Measurements from ENCODE around the gene SDC4.
A peak's percentile ranks its signal among the peaks of the same experiment; 100 is the strongest.

SDC4 gene

DNA sequence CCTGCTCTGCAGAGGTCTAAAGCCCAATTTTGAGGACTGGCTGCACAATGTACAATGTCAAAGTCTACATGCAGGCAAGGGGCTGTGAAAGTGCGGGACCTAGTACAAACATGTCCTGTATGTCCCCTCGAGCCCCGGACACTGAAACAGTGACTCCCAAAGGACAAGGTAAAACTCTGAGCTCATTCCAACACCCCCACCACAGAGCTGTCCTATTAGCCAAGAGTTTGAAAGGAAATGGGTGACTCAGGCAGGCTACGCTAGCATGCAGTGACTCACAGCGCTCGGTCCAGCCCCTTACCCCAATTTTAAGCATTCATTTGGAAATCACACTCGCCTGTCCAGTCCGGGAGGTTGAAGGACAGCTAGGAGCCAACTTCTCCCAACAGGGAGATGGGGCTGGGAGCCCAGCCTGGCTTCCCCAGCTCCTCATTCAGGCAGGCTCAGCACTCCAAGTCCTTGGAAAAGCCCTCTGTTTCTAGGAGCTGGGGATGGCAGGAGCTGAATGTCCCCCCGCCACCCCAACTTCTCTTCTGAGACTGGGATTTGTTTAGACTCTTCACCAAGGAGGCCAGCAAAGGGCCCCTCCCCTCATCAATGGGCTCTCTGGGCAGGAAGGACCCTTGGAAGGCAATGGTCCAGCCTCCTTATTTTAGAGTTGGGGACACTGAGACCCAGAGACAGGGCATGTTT is 3.9 kb downstream of the SDC4 start:
- peak overlapping the region; percentile 81 for H3K14ac ChIP-seq (ENCODE audit: low read length)
- H3K79me1 ChIP-seq (ENCODE audit: low read length) = peaks cover 58% of the 10 kb centered on the region
- peak overlapping the region; percentile 97 for H3K27ac ChIP-seq (ENCODE audit: low read depth, low read length)
- H3K36me3 ChIP-seq (ENCODE audit: control insufficient read depth in 1 of 2, insufficient read depth in 2 of 2, low read length in 2 of 2) = peaks cover 4 to 10% of the 10 kb centered on the region in 2 experiments
- H3K18ac ChIP-seq (ENCODE audit: low read length) = peak overlapping the region; percentile 40
- H2BK12ac ChIP-seq (ENCODE audit: low read length) = peak overlapping the region; percentile 88
- H3K9me3 ChIP-seq (ENCODE audit: insufficient read depth, low read depth, low read length) = no peaks in the 10 kb centered on the region
- DNase-seq = peak; percentile 92 to 93
- peak overlapping the region; percentile 48 for H4K8ac ChIP-seq (ENCODE audit: low read depth, low read length)
- H3K4me3 ChIP-seq (ENCODE audit: low read depth, low read length) = no peak overlapping the region
- H3K4ac ChIP-seq (ENCODE audit: low read depth, low read length) = peak overlapping the region; percentile 71
- H2AFZ ChIP-seq (ENCODE audit: insufficient read depth, low read length, poor library complexity) = no peak overlapping the region
- no CpG with 5 or more reads among the region's 9 CpGs for WGBS (ENCODE audit: extremely low coverage, insufficient coverage, insufficient read length)
- peak overlapping the region; percentile 35 for H3K9ac ChIP-seq (ENCODE audit: low read length)
- peak overlapping the region; percentile 70 for H3K4me2 ChIP-seq (ENCODE audit: low read length)
- peaks cover 47% of the 10 kb centered on the region for H3K79me2 ChIP-seq (ENCODE audit: control insufficient read depth, insufficient read depth, low read length, poor library complexity)
- no peak overlapping the region for H3K23ac ChIP-seq (ENCODE audit: low read length)
- H2BK120ac ChIP-seq (ENCODE audit: insufficient read depth, low read length, poor library complexity) = peak overlapping the region; percentile 90
- peak overlapping the region; percentile 45 for H4K12ac ChIP-seq (ENCODE audit: low read depth, low read length)
- H2AK5ac ChIP-seq (ENCODE audit: low read length) = peak overlapping the region; percentile 27
- peaks cover 52 to 70% of the 10 kb centered on the region in 2 experiments for H3K4me1 ChIP-seq (ENCODE audit: control insufficient read depth in 1 of 2, insufficient read depth in 2 of 2, low read length in 2 of 2)
- peak overlapping the region; percentile 66 for H2BK5ac ChIP-seq (ENCODE audit: low read depth, low read length, poor library complexity)
- H4K91ac ChIP-seq (ENCODE audit: low read depth, low read length) = peak overlapping the region; percentile 88
- H3K27me3 ChIP-seq (ENCODE audit: insufficient read depth, low read length) = no peaks in the 10 kb centered on the region

DNA sequence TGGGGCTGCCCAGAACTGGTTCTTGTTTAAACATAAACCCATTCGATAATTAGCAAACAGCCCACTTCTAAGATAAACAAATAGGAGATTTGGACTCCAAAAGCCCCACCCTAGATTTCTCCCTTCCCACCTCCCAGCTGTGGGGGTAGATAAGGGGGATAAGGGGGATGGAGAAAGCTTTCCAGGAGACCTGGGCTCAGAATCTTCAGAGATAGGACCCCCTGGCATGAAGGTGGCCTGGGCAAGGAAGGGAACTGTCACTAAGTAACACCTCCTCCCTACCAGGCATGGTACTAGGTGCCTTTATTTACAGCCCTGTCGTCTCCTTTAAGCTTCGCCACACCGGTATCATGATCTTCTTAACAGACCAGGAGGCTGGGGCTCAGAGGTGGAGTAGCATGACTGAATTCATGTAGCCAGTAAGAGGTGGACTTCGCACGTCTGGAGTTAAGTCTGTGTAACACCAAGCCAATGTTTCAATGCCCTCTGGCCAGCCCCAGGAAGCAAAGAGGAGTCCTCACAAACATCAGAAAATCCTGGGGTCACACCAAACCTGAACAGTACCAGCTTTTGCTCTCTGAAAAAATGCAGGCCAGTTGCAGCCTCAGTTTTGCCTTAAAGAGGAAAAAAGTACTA is 4.6 kb downstream of the SDC4 start:
- H3K4me2 ChIP-seq (ENCODE audit: low read length) = peak overlapping the region; percentile 70
- H3K23ac ChIP-seq (ENCODE audit: low read length) = no peak overlapping the region
- H3K27ac ChIP-seq (ENCODE audit: low read depth, low read length) = peak overlapping the region; percentile 97
- no peak overlapping the region for H4K12ac ChIP-seq (ENCODE audit: low read depth, low read length)
- no peak for DNase-seq
- H3K4me3 ChIP-seq (ENCODE audit: low read depth, low read length) = no peak overlapping the region
- WGBS (ENCODE audit: extremely low coverage, insufficient coverage, insufficient read length) = no CpG with 5 or more reads among the region's 6 CpGs
- H3K36me3 ChIP-seq (ENCODE audit: control insufficient read depth in 1 of 2, insufficient read depth in 2 of 2, low read length in 2 of 2) = peaks cover 7 to 14% of the 10 kb centered on the region in 2 experiments
- H3K18ac ChIP-seq (ENCODE audit: low read length) = peak overlapping the region; percentile 89
- H3K79me1 ChIP-seq (ENCODE audit: low read length) = peaks cover 63% of the 10 kb centered on the region
- peaks cover 54% of the 10 kb centered on the region for H3K79me2 ChIP-seq (ENCODE audit: control insufficient read depth, insufficient read depth, low read length, poor library complexity)
- H3K4me1 ChIP-seq (ENCODE audit: control insufficient read depth in 1 of 2, insufficient read depth in 2 of 2, low read length in 2 of 2) = peaks cover 59 to 77% of the 10 kb centered on the region in 2 experiments
- H2AK5ac ChIP-seq (ENCODE audit: low read length) = peak overlapping the region; percentile 46
- H2AFZ ChIP-seq (ENCODE audit: insufficient read depth, low read length, poor library complexity) = no peak overlapping the region
- peak overlapping the region; percentile 88 for H4K91ac ChIP-seq (ENCODE audit: low read depth, low read length)
- H2BK5ac ChIP-seq (ENCODE audit: low read depth, low read length, poor library complexity) = peak overlapping the region; percentile 29
- peak overlapping the region; percentile 94 for H2BK12ac ChIP-seq (ENCODE audit: low read length)
- H3K4ac ChIP-seq (ENCODE audit: low read depth, low read length) = peak overlapping the region; percentile 17
- no peak overlapping the region for H4K8ac ChIP-seq (ENCODE audit: low read depth, low read length)
- no peak overlapping the region for H3K9ac ChIP-seq (ENCODE audit: low read length)
- no peaks in the 10 kb centered on the region for H3K9me3 ChIP-seq (ENCODE audit: insufficient read depth, low read depth, low read length)
- peak overlapping the region; percentile 78 for H3K14ac ChIP-seq (ENCODE audit: low read length)
- peak overlapping the region; percentile 45 for H2BK120ac ChIP-seq (ENCODE audit: insufficient read depth, low read length, poor library complexity)
- no peaks in the 10 kb centered on the region for H3K27me3 ChIP-seq (ENCODE audit: insufficient read depth, low read length)

DNA sequence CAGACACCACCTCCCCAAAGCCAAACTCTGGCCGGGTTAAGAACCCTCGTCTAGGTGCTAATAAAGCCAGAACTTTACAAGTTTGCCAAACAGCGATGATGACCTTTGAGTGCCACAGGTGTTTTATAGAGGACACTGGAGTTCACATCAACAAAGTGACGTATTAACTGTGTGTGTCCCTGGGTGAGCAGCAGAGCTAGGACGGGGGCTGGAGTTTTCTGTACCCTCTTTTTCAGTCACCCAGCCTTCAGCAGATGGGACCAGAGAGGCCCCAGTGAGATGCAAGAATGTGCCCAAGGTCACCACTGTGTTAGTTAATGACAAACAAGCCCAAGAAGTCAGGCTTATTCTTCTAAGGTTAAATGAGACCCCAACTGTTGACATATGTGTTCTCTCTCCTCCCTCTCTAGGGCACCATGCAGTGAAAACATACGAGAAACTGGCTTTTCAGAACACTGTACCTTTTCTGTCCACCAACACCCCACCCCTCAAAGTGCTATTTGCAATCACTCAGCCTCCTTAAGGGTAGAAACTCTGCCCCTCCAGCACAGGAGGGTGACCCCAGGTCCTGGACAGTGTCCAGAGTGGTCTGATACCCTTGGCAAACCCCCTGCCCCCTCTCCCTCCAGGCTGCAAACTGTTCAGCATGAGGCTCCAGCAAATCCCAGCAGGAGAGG is 5.2 kb downstream of the SDC4 start:
- Histone ChIP-seq H3K14ac (ENCODE audit: low read length) (peak overlapping the region; percentile 78), H2BK120ac (ENCODE audit: insufficient read depth, low read length, poor library complexity) (peak overlapping the region; percentile 45), H3K9ac (ENCODE audit: low read length) (peak overlapping the region; percentile 24), H2AFZ (ENCODE audit: insufficient read depth, low read length, poor library complexity) (no peak overlapping the region), H4K91ac (ENCODE audit: low read depth, low read length) (peak overlapping the region; percentile 88), H3K4me3 (ENCODE audit: low read depth, low read length) (no peak overlapping the region), H4K12ac (ENCODE audit: low read depth, low read length) (no peak overlapping the region), H3K36me3 (ENCODE audit: control insufficient read depth in 1 of 2, insufficient read depth in 2 of 2, low read length in 2 of 2) (peaks cover 7 to 14% of the 10 kb centered on the region in 2 experiments), H3K18ac (ENCODE audit: low read length) (peak overlapping the region; percentile 89), H2AK5ac (ENCODE audit: low read length) (peak overlapping the region; percentile 46), H3K4me2 (ENCODE audit: low read length) (peak overlapping the region; percentile 70), H2BK12ac (ENCODE audit: low read length) (peak overlapping the region; percentile 94), H3K23ac (ENCODE audit: low read length) (no peak overlapping the region), H2BK5ac (ENCODE audit: low read depth, low read length, poor library complexity) (peak overlapping the region; percentile 29), H3K9me3 (ENCODE audit: insufficient read depth, low read depth, low read length) (no peaks in the 10 kb centered on the region), H3K4ac (ENCODE audit: low read depth, low read length) (peak overlapping the region; percentile 17), H3K4me1 (ENCODE audit: control insufficient read depth in 1 of 2, insufficient read depth in 2 of 2, low read length in 2 of 2) (peaks cover 63 to 81% of the 10 kb centered on the region in 2 experiments), H3K27me3 (ENCODE audit: insufficient read depth, low read length) (no peaks in the 10 kb centered on the region), H4K8ac (ENCODE audit: low read depth, low read length) (peak overlapping the region; percentile 55), H3K27ac (ENCODE audit: low read depth, low read length) (peak overlapping the region; percentile 97), H3K79me1 (ENCODE audit: low read length) (peaks cover 63% of the 10 kb centered on the region), H3K79me2 (ENCODE audit: control insufficient read depth, insufficient read depth, low read length, poor library complexity) (peaks cover 55% of the 10 kb centered on the region)
- no peak for DNase-seq
- no CpG with 5 or more reads among the region's 6 CpGs for WGBS (ENCODE audit: extremely low coverage, insufficient coverage, insufficient read length)
